Measurements from ENCODE around the gene LY86.

The LY86 gene

GRCh38 chr6:6570929-6571671 is 17.4 kb upstream of the LY86 start:
- no peak for DNase-seq

GRCh38 chr6:6575143-6575542 is 13.4 kb upstream of the LY86 start:
- DNase-seq, result no peak

GRCh38 chr6:6577735-6578134 is 10.8 kb upstream of the LY86 start:
- DNase-seq, result no peak

GRCh38 chr6:6579281-6579680 is 9.2 kb upstream of the LY86 start:
- DNase-seq, result no peak

GRCh38 chr6:6580225-6580856 is 8.2 kb upstream of the LY86 start:
- DNase-seq, result no peak

GRCh38 chr6:6581054-6581453 is 7.5 kb upstream of the LY86 start:
- no peak for DNase-seq

- DNase-seq, result no peak
Measured at GRCh38 chr6:6582131-6582530, 6.4 kb upstream of the LY86 start.

GRCh38 chr6:6583836-6584235 is 4.7 kb upstream of the LY86 start:
- DNase-seq, result peak; percentile 37

GRCh38 chr6:6584310-6585002 is 4.1 kb upstream of the LY86 start:
- DNase-seq, result no peak

- DNase-seq, result no peak
Measured at GRCh38 chr6:6585003-6585311, 3.6 kb upstream of the LY86 start.

- no peak for DNase-seq
Measured at GRCh38 chr6:6586167-6586566, 2.4 kb upstream of the LY86 start.

GRCh38 chr6:6586671-6587526 is 1.6 kb upstream of the LY86 start:
- no peak for DNase-seq

- no peak for DNase-seq
Measured at GRCh38 chr6:6587696-6588063, 840 bp upstream of the LY86 start.

- DNase-seq, result no peak
Measured at GRCh38 chr6:6588924-6589709, 597 bp downstream of the LY86 start.

- DNase-seq, result no peak
Measured at GRCh38 chr6:6590530-6590929, 2.0 kb downstream of the LY86 start.

GRCh38 chr6:6591778-6592465 is 3.4 kb downstream of the LY86 start:
- DNase-seq, result peak; percentile 16

GRCh38 chr6:6592826-6593475 is 4.4 kb downstream of the LY86 start:
- no peak for DNase-seq

GRCh38 chr6:6593867-6594468 is 5.4 kb downstream of the LY86 start:
- no peak for DNase-seq

- DNase-seq, result no peak
Measured at GRCh38 chr6:6595025-6595424, 6.5 kb downstream of the LY86 start.

GRCh38 chr6:6595952-6596351 is 7.4 kb downstream of the LY86 start:
- DNase-seq, result no peak
